A673 (cell line): ENCODE measurements around the gene VPS52.

ENCODE experiments used
- CTCF ChIP-seq: fragments of 300-800, 200-600 bp; sonication (generic); conservative IDR thresholded peaks from 2 replicates; pipeline ENCODE4 v1.5.1; 2017; ENCODE audit warnings: low read depth, mild to moderate bottlenecking, antibody characterized with exemption, low read length, moderate library complexity, mixed read lengths
- EZH2 ChIP-seq: fragments of 200-600 bp; sonication (generic); IDR thresholded peaks from 2 replicates; pipeline ENCODE4 v1.6.1; 2017; ENCODE audit warnings: borderline replicate concordance, low read depth, mild to moderate bottlenecking, mixed read lengths, antibody characterized with exemption, low read length; ENCODE audit not compliant: poor library complexity, severe bottlenecking

GRCh38 chr6:33217681-33218080 lies 54.0 kb downstream of the VPS52 start:
- TF ChIP-seq CTCF (no peak), EZH2 (no peak)
